ENCODE data around the gene DUXB.

DUXB gene

GRCh38 chr16:75660321-75660720 is 40.9 kb downstream of the DUXB start:
- DNase-seq (ENCODE audit: low read depth) = no peak

- no peak for DNase-seq (ENCODE audit: low read depth)
These were observed 43.1 kb downstream of the DUXB start for GRCh38 chr16:75658175-75658574.

- no peak for DNase-seq (ENCODE audit: low read depth)
These were observed 47.3 kb downstream of the DUXB start for GRCh38 chr16:75653922-75654321.

GRCh38 chr16:75648265-75649076 is 52.8 kb downstream of the DUXB start:
- DNase-seq (ENCODE audit: low read depth) = peak; percentile 75

- peak; percentile 87 for DNase-seq (ENCODE audit: low read depth)
These were observed 53.6 kb downstream of the DUXB start, which contains the start of the genes KARS1 and TERF2IP for GRCh38 chr16:75647492-75648264. TSS of gene KARS1 (minus strand) at chr16:75647665. CDS start at chr16:75647639, 26 bp downstream. TSS of gene TERF2IP (plus strand) at chr16:75647773. CDS start at chr16:75647883, 110 bp downstream.

- DNase-seq (ENCODE audit: low read depth) = no peak
These were observed 54.2 kb downstream of the DUXB start for GRCh38 chr16:75647112-75647491.

GRCh38 chr16:75644240-75645012 is 56.8 kb downstream of the DUXB start:
- DNase-seq (ENCODE audit: low read depth) = no peak

All from stimulated activated CD8-positive, alpha-beta memory T cell treated with anti-CD3 and anti-CD28 coated beads, Interleukin-7, amount 100 ng/mL, for 24 hours (primary cell).